Calu3 (cell line): ENCODE measurements around the gene RIPOR3. TPM values are rescaled to one million over a fixed set of nuclear protein-coding genes. Genes with fewer than 3 reads are reported as not detected.

Experiments
- BruUV-seq: library from RNA; stranded (reverse); fragments of 400-500 nt; replicated peaks from 2 replicates; lab custom pipeline; 2021; lab: Mats Ljungman, UMichigan
- CTCF ChIA-PET: fragments of 300-600 bp; sonication (Branson Sonifier 250); formaldehyde crosslinking; loops from one replicate; lab custom pipeline; 2022; ENCODE audit warnings: antibody characterized with exemption; lab: Charles Lee
- DNase-seq: peaks from one replicate; pipeline ENCODE4 v3.0.0; 2022
- H3K27ac Mint-ChIP-seq: one replicate; pipeline ENCODE4 v1.8.0; 2022; ENCODE audit warnings: mixed read lengths; ENCODE audit not compliant: unreplicated experiment
- H3K27me3 Mint-ChIP-seq: one replicate; pipeline ENCODE4 v1.8.0; 2022; ENCODE audit warnings: mixed read lengths; ENCODE audit not compliant: unreplicated experiment
- H3K36me3 Mint-ChIP-seq: one replicate; pipeline ENCODE4 v1.8.0; 2022; ENCODE audit warnings: mild to moderate bottlenecking, moderate library complexity, mixed read lengths; ENCODE audit not compliant: insufficient read depth, unreplicated experiment
- H3K4me1 Mint-ChIP-seq: one replicate; pipeline ENCODE4 v1.8.0; 2022; ENCODE audit warnings: mild to moderate bottlenecking, low read depth, mixed read lengths; ENCODE audit not compliant: unreplicated experiment
- H3K4me3 Mint-ChIP-seq: one replicate; pipeline ENCODE4 v1.8.0; 2022; ENCODE audit warnings: mild to moderate bottlenecking, low read depth, moderate library complexity, mixed read lengths; ENCODE audit not compliant: unreplicated experiment
- H3K9me3 Mint-ChIP-seq: one replicate; pipeline ENCODE4 v1.8.0; 2022; ENCODE audit warnings: low read depth, mixed read lengths; ENCODE audit not compliant: unreplicated experiment
- intact Hi-C: fragments of 100-400 bp; cut with micrococcal nuclease; formaldehyde crosslinking; loops from one replicate; pipeline ENCODE4 v1.10.0; 2022; ENCODE audit not compliant: unreplicated experiment
- total RNA-seq: library from RNA; stranded (reverse); gene quantifications from 2 replicates; pipeline ENCODE4 v1.2.3, GENCODE V29; 2022
- TF ChIP-seq, protein P1 (sequence below): fragments of 200-600 bp; IDR thresholded peaks from one replicate; pipeline ENCODE4 v1.8.0; 2022; ENCODE audit warnings: antibody characterized with exemption; ENCODE audit not compliant: unreplicated experiment

The RIPOR3 gene
- total RNA-seq, 1 experiment from 2014 or later = 4.0 TPM

DNA sequence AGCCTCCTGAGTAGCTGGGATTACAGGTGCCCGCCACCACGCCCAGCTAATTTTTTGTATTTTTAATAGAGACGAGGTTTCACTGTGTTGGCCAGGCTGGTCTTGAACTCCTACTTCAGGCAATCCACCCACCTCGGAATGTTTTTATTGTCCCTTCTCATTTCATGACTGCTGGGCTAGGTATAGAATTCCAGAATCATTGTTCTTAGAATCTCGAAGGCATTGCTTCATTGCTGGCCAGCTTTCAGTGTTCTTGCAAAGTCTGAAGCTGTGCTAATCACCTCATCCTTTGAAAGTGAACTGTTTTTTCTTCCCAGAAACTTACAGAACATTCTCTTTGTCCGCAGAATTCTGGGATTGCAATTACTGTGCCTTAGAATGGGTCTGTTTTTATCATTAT, 132.2 kb downstream of the RIPOR3 start:
- intact Hi-C loops = no loop called here
- Mint-ChIP-seq H3K27me3 (no peaks in the 10 kb centered on the region), H3K36me3 (peaks cover 24% of the 10 kb centered on the region), H3K27ac (no peak overlapping the region), H3K4me1 (peaks cover 28% of the 10 kb centered on the region), H3K4me3 (no peak overlapping the region), H3K9me3 (no peaks in the 10 kb centered on the region)
- no TSS peak for BruUV-seq
- CTCF ChIA-PET = no interaction called here
- TF ChIP-seq, protein P1, sequence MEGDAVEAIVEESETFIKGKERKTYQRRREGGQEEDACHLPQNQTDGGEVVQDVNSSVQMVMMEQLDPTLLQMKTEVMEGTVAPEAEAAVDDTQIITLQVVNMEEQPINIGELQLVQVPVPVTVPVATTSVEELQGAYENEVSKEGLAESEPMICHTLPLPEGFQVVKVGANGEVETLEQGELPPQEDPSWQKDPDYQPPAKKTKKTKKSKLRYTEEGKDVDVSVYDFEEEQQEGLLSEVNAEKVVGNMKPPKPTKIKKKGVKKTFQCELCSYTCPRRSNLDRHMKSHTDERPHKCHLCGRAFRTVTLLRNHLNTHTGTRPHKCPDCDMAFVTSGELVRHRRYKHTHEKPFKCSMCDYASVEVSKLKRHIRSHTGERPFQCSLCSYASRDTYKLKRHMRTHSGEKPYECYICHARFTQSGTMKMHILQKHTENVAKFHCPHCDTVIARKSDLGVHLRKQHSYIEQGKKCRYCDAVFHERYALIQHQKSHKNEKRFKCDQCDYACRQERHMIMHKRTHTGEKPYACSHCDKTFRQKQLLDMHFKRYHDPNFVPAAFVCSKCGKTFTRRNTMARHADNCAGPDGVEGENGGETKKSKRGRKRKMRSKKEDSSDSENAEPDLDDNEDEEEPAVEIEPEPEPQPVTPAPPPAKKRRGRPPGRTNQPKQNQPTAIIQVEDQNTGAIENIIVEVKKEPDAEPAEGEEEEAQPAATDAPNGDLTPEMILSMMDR = no peak
- no peak for DNase-seq

DNA sequence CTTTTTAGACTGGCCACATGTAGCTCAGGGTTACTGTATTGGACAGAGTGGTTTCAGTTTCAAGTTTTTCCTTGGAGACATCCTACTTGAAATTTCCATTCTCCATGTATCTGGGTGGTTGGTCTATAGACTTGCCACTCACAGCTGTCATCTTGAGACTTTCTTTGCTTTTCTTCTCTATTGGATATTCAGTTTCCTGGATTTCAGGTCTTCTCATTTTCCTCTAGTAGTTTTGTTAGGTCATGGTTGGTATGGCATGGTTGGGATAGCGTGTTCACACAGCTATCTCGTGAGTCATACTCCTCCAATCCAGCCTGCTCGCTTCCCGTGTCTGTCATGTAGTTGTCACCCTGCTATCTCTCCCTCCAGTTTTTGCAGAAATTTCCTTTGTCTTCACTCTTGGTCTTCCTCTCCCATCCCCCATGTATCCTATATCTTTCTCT, 132.8 kb downstream of the RIPOR3 start:
- BruUV-seq = no TSS peak
- TF ChIP-seq, protein P1 = no peak
- Mint-ChIP-seq H3K4me1 (peaks cover 26% of the 10 kb centered on the region), H3K27me3 (no peaks in the 10 kb centered on the region), H3K36me3 (peaks cover 23% of the 10 kb centered on the region), H3K27ac (no peak overlapping the region), H3K4me3 (no peak overlapping the region), H3K9me3 (no peaks in the 10 kb centered on the region)
- intact Hi-C loops = no loop called here
- CTCF ChIA-PET = interaction anchor here (0.6 to 1.0 kb wide), 2 partner anchors 17 to 47 kb away, joined by 3 to 4 read pairs; no protein-coding TSS in a partner anchor
- no peak for DNase-seq

DNA sequence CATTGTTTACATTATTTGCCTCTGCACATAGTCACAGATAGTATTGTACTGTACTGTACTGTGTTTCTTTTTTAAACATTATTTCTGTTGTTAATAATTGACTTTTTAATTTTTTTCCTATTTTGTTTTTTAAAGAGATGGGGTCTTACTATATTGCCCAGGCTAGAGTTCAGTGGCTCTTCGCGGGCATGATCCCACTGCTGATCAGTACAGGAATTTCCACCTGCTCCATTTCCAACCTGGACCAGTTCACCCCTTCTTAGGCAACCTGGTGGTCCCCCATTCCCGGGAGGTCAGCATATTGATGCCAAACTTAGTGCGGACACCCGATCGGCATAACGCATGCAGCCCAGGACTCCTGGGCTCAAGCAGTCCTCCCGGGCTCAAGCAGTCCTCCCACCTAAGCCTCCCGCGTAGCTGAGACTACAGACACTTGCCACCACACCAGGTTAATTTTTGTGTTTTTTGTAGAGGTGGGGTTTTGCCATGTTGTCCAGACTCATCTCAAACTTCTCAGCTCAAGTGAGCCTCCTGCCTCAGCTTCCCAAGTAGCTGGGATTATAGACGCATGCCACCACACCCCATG, 133.7 kb downstream of the RIPOR3 start:
- Mint-ChIP-seq H3K27me3 (no peaks in the 10 kb centered on the region), H3K36me3 (peaks cover 15% of the 10 kb centered on the region), H3K4me3 (no peak overlapping the region), H3K27ac (no peak overlapping the region), H3K9me3 (no peaks in the 10 kb centered on the region), H3K4me1 (peaks cover 17% of the 10 kb centered on the region)
- intact Hi-C loops = no loop called here
- no peak for DNase-seq
- CTCF ChIA-PET = interaction anchor here (0.6 to 1.0 kb wide), 2 partner anchors 17 to 48 kb away, joined by 3 to 4 read pairs; no protein-coding TSS in a partner anchor
- no TSS peak for BruUV-seq
- TF ChIP-seq, protein P1 = no peak

DNA sequence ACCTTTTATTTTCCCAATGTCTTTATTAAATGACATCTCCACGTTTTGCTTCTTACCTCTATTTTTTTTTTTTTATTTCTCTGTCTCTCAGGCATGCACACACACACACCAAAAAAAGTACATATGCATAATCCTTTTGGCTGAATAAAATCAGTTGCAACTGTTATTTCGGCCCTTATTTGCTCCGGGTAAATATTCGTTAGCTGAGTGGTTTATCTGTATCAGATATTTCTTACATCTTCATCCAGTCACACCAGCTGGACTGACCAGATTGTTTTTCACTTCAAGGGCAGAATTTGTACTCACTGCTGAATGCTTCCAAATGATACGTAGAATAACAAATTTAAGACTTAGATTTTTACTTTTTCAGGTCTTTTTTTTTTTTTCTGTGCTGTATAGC, 135.7 kb downstream of the RIPOR3 start:
- no peak overlapping the region for H3K4me3 Mint-ChIP-seq
- no peak overlapping the region for H3K27ac Mint-ChIP-seq
- BruUV-seq = no TSS peak
- no peak for DNase-seq
- CTCF ChIA-PET = interaction anchor here (0.7 kb wide), 1 partner anchor 435 kb away, joined by 3 read pairs; no protein-coding TSS in a partner anchor
- peaks cover 5% of the 10 kb centered on the region for H3K36me3 Mint-ChIP-seq
- H3K27me3 Mint-ChIP-seq = no peaks in the 10 kb centered on the region
- intact Hi-C loops = no loop called here
- TF ChIP-seq, protein P1 = no peak
- H3K9me3 Mint-ChIP-seq = no peaks in the 10 kb centered on the region
- H3K4me1 Mint-ChIP-seq = peaks cover under 1% of the 10 kb centered on the region
